ENCODE measurements around the gene CDK5RAP2.

Gene CDK5RAP2

GRCh38 chr9:120580051-120580896, at the start of gene CDK5RAP2 (continued):
- TF ChIP-seq PATZ1 (tag by site-specific recombination; IDR thresholded peaks at IDR 0.05) (no peak), HOXA7 (CRISPR knock-in tag; IDR thresholded peaks at IDR 0.05; ENCODE audit: borderline replicate concordance) (no peak), ZNF132 (tag by site-specific recombination; IDR thresholded peaks at IDR 0.05; ENCODE audit: borderline replicate concordance) (no peak), ZNF768 (tag by site-specific recombination; IDR thresholded peaks at IDR 0.05) (no peak), ZNF202 (tag by site-specific recombination; IDR thresholded peaks at IDR 0.05; ENCODE audit: borderline replicate concordance) (no peak), ZNF596 (tag by site-specific recombination; IDR thresholded peaks at IDR 0.05) (no peak), ZNF747 (tag by site-specific recombination; IDR thresholded peaks at IDR 0.05) (no peak), ZNF354C (tag by site-specific recombination; IDR thresholded peaks at IDR 0.05; ENCODE audit: borderline replicate concordance, low read depth) (no peak), HOXC10 (CRISPR knock-in tag; IDR thresholded peaks at IDR 0.05) (no peak), ZNF169 (tag by site-specific recombination; IDR thresholded peaks at IDR 0.05) (no peak), SP7 (tag by site-specific recombination; IDR thresholded peaks at IDR 0.05) (peak; percentile 34; the same call in 1 of the 2 replicates), ZNF561 (tag by site-specific recombination; IDR thresholded peaks at IDR 0.05; ENCODE audit: borderline replicate concordance) (peak; percentile 95; the same call in 1 of the 2 replicates), KLF10 (tag by site-specific recombination; IDR thresholded peaks at IDR 0.05) (peak; percentile 28; the same call in 1 of the 2 replicates), ZSCAN4 (tag by site-specific recombination; IDR thresholded peaks at IDR 0.05) (no peak), ZNF707 (tag by site-specific recombination; IDR thresholded peaks at IDR 0.05) (no peak), ZBTB26 (tag by site-specific recombination; optimal IDR thresholded peaks at IDR 0.05) (peak; percentile 48), KLF16 (tag by site-specific recombination; IDR thresholded peaks at IDR 0.05) (no peak), ZNF174 (tag by site-specific recombination; IDR thresholded peaks at IDR 0.05) (no peak), ZNF501 (tag by site-specific recombination; IDR thresholded peaks at IDR 0.05) (no peak), ZNF76 (tag by site-specific recombination; IDR thresholded peaks at IDR 0.05; ENCODE audit: borderline replicate concordance, low read depth) (peak; percentile 90), ZBTB20 (tag by site-specific recombination; IDR thresholded peaks at IDR 0.05) (no peak), ZNF16 (tag by site-specific recombination; IDR thresholded peaks at IDR 0.05; ENCODE audit: low read depth) (no peak)
- TF ChIP-seq, protein P1, sequence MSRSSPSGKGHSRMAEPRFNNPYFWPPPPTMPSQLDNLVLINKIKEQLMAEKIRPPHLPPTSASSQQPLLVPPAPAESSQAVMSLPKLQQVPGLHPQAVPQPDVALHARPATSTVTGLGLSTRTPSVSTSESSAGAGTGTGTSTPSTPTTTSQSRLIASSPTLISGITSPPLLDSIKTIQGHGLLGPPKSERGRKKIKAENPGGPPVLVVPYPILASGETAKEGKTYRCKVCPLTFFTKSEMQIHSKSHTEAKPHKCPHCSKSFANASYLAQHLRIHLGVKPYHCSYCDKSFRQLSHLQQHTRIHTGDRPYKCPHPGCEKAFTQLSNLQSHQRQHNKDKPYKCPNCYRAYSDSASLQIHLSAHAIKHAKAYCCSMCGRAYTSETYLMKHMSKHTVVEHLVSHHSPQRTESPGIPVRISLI (tag by site-specific recombination; IDR thresholded peaks at IDR 0.05) = peak; percentile 97
- TF ChIP-seq, protein P2, sequence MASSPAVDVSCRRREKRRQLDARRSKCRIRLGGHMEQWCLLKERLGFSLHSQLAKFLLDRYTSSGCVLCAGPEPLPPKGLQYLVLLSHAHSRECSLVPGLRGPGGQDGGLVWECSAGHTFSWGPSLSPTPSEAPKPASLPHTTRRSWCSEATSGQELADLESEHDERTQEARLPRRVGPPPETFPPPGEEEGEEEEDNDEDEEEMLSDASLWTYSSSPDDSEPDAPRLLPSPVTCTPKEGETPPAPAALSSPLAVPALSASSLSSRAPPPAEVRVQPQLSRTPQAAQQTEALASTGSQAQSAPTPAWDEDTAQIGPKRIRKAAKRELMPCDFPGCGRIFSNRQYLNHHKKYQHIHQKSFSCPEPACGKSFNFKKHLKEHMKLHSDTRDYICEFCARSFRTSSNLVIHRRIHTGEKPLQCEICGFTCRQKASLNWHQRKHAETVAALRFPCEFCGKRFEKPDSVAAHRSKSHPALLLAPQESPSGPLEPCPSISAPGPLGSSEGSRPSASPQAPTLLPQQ (tag by site-specific recombination; IDR thresholded peaks at IDR 0.05) = peak; percentile 58
- TF ChIP-seq, protein P3, sequence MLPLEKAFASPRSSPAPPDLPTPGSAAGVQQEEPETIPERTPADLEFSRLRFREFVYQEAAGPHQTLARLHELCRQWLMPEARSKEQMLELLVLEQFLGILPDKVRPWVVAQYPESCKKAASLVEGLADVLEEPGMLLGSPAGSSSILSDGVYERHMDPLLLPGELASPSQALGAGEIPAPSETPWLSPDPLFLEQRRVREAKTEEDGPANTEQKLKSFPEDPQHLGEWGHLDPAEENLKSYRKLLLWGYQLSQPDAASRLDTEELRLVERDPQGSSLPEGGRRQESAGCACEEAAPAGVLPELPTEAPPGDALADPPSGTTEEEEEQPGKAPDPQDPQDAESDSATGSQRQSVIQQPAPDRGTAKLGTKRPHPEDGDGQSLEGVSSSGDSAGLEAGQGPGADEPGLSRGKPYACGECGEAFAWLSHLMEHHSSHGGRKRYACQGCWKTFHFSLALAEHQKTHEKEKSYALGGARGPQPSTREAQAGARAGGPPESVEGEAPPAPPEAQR (tag by site-specific recombination; IDR thresholded peaks at IDR 0.05) = no peak
- TF ChIP-seq, protein P4, sequence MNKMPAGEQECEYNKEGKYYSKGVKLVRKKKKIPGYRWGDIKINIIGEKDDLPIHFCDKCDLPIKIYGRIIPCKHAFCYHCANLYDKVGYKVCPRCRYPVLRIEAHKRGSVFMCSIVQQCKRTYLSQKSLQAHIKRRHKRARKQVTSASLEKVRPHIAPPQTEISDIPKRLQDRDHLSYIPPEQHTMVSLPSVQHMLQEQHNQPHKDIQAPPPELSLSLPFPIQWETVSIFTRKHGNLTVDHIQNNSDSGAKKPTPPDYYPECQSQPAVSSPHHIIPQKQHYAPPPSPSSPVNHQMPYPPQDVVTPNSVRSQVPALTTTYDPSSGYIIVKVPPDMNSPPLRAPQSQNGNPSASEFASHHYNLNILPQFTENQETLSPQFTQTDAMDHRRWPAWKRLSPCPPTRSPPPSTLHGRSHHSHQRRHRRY (tag by site-specific recombination; IDR thresholded peaks at IDR 0.05) = no peak
- TF ChIP-seq, protein P5, sequence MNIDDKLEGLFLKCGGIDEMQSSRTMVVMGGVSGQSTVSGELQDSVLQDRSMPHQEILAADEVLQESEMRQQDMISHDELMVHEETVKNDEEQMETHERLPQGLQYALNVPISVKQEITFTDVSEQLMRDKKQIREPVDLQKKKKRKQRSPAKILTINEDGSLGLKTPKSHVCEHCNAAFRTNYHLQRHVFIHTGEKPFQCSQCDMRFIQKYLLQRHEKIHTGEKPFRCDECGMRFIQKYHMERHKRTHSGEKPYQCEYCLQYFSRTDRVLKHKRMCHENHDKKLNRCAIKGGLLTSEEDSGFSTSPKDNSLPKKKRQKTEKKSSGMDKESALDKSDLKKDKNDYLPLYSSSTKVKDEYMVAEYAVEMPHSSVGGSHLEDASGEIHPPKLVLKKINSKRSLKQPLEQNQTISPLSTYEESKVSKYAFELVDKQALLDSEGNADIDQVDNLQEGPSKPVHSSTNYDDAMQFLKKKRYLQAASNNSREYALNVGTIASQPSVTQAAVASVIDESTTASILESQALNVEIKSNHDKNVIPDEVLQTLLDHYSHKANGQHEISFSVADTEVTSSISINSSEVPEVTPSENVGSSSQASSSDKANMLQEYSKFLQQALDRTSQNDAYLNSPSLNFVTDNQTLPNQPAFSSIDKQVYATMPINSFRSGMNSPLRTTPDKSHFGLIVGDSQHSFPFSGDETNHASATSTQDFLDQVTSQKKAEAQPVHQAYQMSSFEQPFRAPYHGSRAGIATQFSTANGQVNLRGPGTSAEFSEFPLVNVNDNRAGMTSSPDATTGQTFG (tag by site-specific recombination; IDR thresholded peaks at IDR 0.05; ENCODE audit: borderline replicate concordance) = no peak
